Ovary (tissue), 9 donors: ENCODE results near the gene TPSB2. TPM values are rescaled to one million over a fixed set of nuclear protein-coding genes. Genes with fewer than 3 reads are reported as not detected.
A peak's percentile ranks its signal among the peaks of the same experiment; 100 is the strongest.

Experiments
- DNase-seq, 5 donors: peaks; one replicate each; pipeline ENCODE4 v3.0.0-alpha.2; 2019 to 2020
- H3K27ac ChIP-seq, 2 donors: fragments of 200-600 bp; one replicate each; pipeline versions ENCODE4 v1.5.1 to v1.8.0; 2019 to 2022
- H3K27me3 ChIP-seq: fragments of 200-600 bp; one replicate; pipeline ENCODE4 v1.8.0; 2022
- H3K36me3 ChIP-seq: fragments of 200-600 bp; sonication (generic); one replicate; pipeline ENCODE4 v1.5.1; 2019
- H3K4me1 ChIP-seq: one replicate; pipeline ENCODE4 v1.8.1; 2013; ENCODE audit warnings: mild to moderate bottlenecking, moderate library complexity; ENCODE audit not compliant: insufficient read depth
- H3K4me3 ChIP-seq: fragments of 200-600 bp; sonication (generic); one replicate; pipeline ENCODE4 v1.5.1; 2017
- H3K9me3 ChIP-seq, 2 donors: fragments of 200-600 bp in 1 of 2; sonication (generic) in 1 of 2; one replicate each; pipeline versions ENCODE4 v1.5.1 to v1.8.1; 2013 to 2019; ENCODE audit warnings: mild to moderate bottlenecking in 1 of 2, moderate library complexity in 1 of 2
- EP300 ChIP-seq: sonication (generic); formaldehyde crosslinking; IDR thresholded peaks from one replicate; pipeline ENCODE4 v1.6.1; 2017; ENCODE audit warnings: antibody characterized with exemption
- POLR2A ChIP-seq: fragments of 450-650 bp; IDR thresholded peaks from one replicate; pipeline ENCODE4 v1.6.1; 2017; ENCODE audit warnings: antibody characterized with exemption, mild to moderate bottlenecking, moderate library complexity
- WGBS, 3 donors: extraction: QIAGEN DNeasy Blood & Tissue Kit in 1 of 3; methylation state at CpG; one replicate each; pipeline versions ENCODE4 v1.1.5 to v1.1.7; 2013 to 2017; 5-methylcytosine and 5-hydroxymethylcytosine counted together
- intact Hi-C, 4 donors: fragments of 100-400 bp; cut with DNase I; formaldehyde crosslinking; loops; one replicate each; pipeline versions ENCODE4 v1.11.0 to v1.15.1; 2022 to 2023
- polyA plus RNA-seq, 2 donors: library from polyadenylated mRNA; stranded (reverse); fragments of 200-250 nt in 1 of 2; fragments of 350-450 nt in 1 of 2; fragmentation: Illumina TruSeq in 1 of 2; extraction: RNeasy Lipid Tissue Mini Kit (QIAGEN cat#74804) in 1 of 2; gene quantifications; one replicate each; pipeline ENCODE4 v1.2.3, GENCODE V29; 2013 to 2014
- total RNA-seq, 7 donors: library from RNA; depleted of rRNA in 2 of 7; stranded (reverse); fragments of >200 nt in 2 of 7; fragmentation: NEBNext Ultra II Directional in 3 of 7; extraction: Animal tissue kit (Norgen Biotek cat#: 25700) in 3 of 7; gene quantifications; one replicate each; pipeline versions ENCODE4 v1.1.0 to v1.2.4, GENCODE V29; 2016 to 2023
- TF ChIP-seq, protein P1 (sequence below), 3 donors: fragments of 450-650 bp in 2 of 3; fragments of 200-600 bp in 1 of 3; IDR thresholded peaks; one replicate each; pipeline versions ENCODE4 v1.5.1 to v1.8.0; 2016 to 2022; ENCODE audit warnings: antibody characterized with exemption in 3 of 3, mild to moderate bottlenecking in 1 of 3
- donor health status: DM: no; HTN: no; CAD: no; lungs with moderate emphysema.
- donor health status: DM: no; HTN: no; CAD: no.
- donor health status: Bipolar disorder and iron deficiency.
- donor health status: DM: yes; HTN: yes; CAD: no.
- donor health status: DM: no; HTN: no; CAD: no.
- donor health status: DM: yes; HTN: yes; CAD: no.

Gene TPSB2
- total and polyA plus RNA-seq, 9 donors: 1.0 to 17.3 (median 4.4) TPM; not detected in 3

DNA sequence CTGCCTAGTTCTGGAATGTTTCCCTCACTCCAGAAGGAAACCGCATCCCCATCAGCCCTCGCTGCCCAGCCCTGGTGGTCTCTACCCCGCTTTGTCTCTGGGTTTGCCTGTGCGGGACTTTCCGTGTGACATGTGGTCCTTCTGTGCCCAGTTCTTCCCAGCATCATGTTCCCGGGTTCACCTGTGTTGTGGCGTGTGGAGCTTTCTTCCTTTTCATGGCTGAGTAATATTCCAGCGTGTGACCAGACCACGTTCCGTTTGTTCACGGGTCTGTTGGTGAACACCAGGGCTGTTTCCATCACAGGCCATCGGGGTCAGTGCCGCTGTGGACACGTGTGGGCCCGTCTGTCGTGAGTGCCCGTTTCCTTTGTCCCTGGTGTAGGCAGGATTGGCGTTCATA lies 45.0 kb downstream of the TPSB2 start:
- WGBS, 3 donors: 91 to 95% (median 94%) methylated on average over 18 of the region's 18 CpGs
- no peaks in the 10 kb centered on the region for H3K36me3 ChIP-seq
- no peaks in the 10 kb centered on the region for H3K27me3 ChIP-seq
- no peak for DNase-seq
- TF ChIP-seq EP300 (no peak), POLR2A (no peak)
- TF ChIP-seq, protein P1, sequence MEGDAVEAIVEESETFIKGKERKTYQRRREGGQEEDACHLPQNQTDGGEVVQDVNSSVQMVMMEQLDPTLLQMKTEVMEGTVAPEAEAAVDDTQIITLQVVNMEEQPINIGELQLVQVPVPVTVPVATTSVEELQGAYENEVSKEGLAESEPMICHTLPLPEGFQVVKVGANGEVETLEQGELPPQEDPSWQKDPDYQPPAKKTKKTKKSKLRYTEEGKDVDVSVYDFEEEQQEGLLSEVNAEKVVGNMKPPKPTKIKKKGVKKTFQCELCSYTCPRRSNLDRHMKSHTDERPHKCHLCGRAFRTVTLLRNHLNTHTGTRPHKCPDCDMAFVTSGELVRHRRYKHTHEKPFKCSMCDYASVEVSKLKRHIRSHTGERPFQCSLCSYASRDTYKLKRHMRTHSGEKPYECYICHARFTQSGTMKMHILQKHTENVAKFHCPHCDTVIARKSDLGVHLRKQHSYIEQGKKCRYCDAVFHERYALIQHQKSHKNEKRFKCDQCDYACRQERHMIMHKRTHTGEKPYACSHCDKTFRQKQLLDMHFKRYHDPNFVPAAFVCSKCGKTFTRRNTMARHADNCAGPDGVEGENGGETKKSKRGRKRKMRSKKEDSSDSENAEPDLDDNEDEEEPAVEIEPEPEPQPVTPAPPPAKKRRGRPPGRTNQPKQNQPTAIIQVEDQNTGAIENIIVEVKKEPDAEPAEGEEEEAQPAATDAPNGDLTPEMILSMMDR (IDR thresholded peaks at IDR 0.05): no peak
- peak overlapping the region in 1 of 2 donors; percentile 16 for H3K27ac ChIP-seq
- peaks cover 35% of the 10 kb centered on the region for H3K4me1 ChIP-seq
- no peak overlapping the region for H3K4me3 ChIP-seq
- intact Hi-C loops: no loop called here
- H3K9me3 ChIP-seq: no peaks in the 10 kb centered on the region

DNA sequence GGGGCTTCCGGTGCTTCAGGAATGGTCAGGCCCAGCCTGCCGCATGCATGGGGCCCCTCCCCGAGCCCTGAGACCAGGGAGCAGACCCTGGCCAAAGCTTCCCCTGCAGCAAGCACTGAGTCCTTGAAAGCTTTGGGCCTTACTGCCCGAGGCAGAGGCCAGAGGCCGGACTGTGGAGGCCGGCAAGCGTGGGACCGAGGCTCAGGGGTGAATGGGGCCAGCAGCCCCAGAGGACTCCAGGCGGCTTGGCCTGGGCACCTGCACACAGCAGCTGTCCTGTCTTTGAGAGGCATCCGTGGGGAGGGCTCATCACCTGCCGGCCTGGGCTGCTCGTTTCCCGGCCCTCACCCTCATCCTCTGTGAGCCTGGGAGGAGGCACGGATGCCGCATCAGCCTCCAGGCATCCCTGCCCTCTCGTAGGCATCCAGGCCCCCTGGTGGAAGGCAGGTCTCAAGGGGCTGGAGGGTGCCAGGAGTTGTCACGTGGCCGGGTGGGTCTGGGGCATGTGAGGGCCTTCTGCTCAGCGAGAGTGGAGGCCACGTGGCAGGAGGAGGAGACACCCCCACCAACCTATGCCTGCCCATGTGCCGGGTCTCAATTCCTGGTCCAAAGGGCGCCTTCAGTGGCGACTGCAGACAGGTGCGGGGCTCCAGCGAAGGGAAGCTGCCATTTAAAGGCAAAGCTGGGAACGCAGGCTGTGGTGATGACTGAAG lies 45.7 kb downstream of the TPSB2 start:
- WGBS, 3 donors: 85 to 88% (median 87%) methylated on average over 26 of the region's 26 CpGs
- Histone ChIP-seq H3K4me3 (no peak overlapping the region), H3K27me3 (no peaks in the 10 kb centered on the region), H3K36me3 (no peaks in the 10 kb centered on the region), H3K27ac (peak overlapping the region in 1 of 2 donors; percentile 94), H3K4me1 (peaks cover 37% of the 10 kb centered on the region), H3K9me3 (no peaks in the 10 kb centered on the region)
- no peak for DNase-seq
- intact Hi-C loops: no loop called here
- TF ChIP-seq, protein P1 (IDR thresholded peaks at IDR 0.05): no peak
- TF ChIP-seq EP300 (no peak), POLR2A (no peak)

- Histone ChIP-seq H3K4me3 (peak overlapping the region; percentile 12), H3K27me3 (no peaks in the 10 kb centered on the region), H3K9me3 (no peaks in the 10 kb centered on the region), H3K27ac (peak overlapping the region; percentile 72 to 94), H3K4me1 (peaks cover 37% of the 10 kb centered on the region), H3K36me3 (no peaks in the 10 kb centered on the region)
- TF ChIP-seq POLR2A (no peak), EP300 (no peak)
- TF ChIP-seq, protein P1 (IDR thresholded peaks at IDR 0.05): no peak
- DNase-seq: peak; percentile 86 to 92 (median 89)
- intact Hi-C loops: no loop called here
- 16 to 22% (median 22%) methylated on average over 41 to 44 of the region's 45 CpGs for WGBS, 3 donors
Observed at GRCh38 chr16:1182950-1183907, 46.8 kb downstream of the TPSB2 start.

DNA sequence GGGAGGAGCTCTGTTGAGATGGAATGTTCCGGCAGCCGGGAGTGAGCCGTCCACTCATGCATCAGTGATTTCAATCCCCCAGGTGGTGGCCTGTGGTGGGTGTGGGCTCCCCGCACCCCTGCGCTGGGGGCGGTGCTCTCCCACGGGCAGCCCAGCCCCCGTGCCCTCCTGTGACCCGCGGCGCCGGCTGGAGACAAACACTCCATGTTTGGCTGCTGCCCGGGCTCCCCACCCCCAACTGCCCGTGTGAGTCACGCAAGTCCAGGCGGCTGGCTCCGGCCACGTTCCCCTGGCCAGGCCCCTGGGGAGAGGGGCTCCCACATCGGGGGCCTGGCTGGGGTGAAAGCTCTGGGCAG lies 47.7 kb downstream of the TPSB2 start:
- peak overlapping the region; percentile 9 for H3K4me3 ChIP-seq
- intact Hi-C loops: no loop called here
- TF ChIP-seq POLR2A: no peak
- TF ChIP-seq, protein P1 (IDR thresholded peaks at IDR 0.05): peak in 1 of 3 donors; percentile 30
- peak; percentile 59 for TF ChIP-seq EP300
- WGBS, 3 donors: 1 to 10% (median 2%) methylated on average over 17 to 19 of the region's 19 CpGs
- H3K36me3 ChIP-seq: no peaks in the 10 kb centered on the region
- no peaks in the 10 kb centered on the region for H3K9me3 ChIP-seq
- H3K27me3 ChIP-seq: no peaks in the 10 kb centered on the region
- peak; percentile 93 to 97 (median 94) for DNase-seq
- peaks cover 37% of the 10 kb centered on the region for H3K4me1 ChIP-seq
- peak overlapping the region; percentile 72 to 94 for H3K27ac ChIP-seq
